GM19438 (cell line): ENCODE data around the gene MGME1.
"Not testable (repeated sequence)": the region's sequence is repeated elsewhere in the genome, so short reads cannot be mapped to it uniquely, and the experiment has no call there.

Experiments used
- ATAC-seq: cut with Tn5 transposase; IDR thresholded peaks from one replicate; pipeline ENCODE4 v1.9.1; 2021; ENCODE audit warnings: low read depth; ENCODE audit not compliant: unreplicated experiment

Gene MGME1

DNA sequence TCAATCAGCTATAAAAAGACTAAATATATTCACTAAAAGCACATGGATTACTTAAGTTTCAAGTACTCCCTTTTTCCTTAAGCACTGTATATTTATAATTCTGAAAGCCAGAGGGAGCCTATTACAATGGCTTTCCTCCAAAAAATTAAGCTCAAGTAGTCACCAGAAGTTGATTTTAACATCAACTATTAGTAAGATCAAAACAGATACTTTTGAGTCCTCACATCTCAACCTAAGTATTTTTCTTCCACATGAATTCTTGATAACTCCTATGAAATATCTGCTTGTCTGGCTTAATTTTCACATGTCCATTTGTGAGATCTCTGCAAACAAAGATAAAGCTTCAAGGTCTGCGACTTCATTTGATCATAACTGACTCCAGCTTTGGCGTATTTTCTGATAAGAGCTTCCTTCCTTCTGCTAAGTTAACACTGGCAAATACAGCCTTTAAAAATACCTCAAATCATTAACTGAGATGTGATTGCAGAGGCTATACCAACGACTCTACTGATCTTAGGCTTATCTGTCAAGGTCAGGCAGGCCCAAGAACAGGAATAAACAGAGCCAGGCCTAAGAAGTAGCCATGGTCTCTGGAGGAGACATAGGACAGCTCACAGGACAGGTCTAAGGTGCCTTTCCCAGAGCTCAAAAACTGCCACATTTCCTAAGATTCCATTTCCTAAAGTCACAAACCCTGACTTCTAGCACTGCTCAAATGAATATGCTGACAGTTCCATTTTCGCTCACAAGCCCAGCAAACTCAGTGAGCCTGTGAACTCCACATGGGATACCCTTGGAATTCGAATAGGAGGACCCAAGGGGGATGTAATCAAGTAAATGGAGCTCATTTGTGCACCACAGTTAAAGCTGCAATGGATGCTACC lies 10.2 kb upstream of the MGME1 start:
- ATAC-seq, result no peak

DNA sequence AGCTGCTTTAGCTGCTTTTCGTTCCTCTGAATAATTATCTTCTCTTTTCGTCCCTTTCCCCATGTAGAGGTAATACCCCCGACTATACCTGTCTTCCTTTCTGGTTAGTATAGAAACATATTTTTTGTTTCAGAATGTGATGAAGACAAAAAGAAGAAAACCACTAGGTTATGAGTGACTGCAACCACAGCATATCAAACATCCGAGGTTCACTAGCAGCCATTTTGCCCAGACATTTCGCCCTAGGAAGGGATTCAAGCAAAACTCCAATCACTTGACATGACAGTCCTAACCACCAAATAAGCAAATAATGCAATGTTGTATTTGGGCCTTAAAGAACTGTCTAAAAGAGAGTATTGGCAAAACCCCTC lies 9.6 kb upstream of the MGME1 start:
- ATAC-seq, result peak; percentile 22

DNA sequence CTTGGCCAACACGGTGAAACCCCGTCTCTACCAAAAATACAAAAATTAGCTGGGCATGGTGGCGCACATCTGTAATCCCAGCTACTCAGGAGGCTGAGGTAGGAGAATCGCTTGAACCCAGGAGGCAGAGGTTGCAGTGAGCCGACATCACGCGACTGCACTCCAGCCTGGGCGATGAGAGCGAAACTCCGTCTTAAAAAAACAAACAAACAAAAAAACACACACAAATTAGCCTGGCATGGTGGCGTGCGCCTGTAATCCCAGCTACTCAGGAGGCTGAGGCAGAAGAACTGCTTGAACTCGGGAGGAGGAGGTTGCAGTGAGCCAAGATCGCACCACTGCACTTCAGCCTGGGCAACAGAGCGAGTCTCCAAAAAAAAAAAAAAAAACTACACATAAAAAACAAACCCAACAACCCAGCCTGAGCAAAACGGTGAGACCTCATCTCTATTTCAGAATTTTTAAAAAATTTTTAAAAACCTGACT lies 8.4 kb upstream of the MGME1 start:
- ATAC-seq, result not testable (repeated sequence)

DNA sequence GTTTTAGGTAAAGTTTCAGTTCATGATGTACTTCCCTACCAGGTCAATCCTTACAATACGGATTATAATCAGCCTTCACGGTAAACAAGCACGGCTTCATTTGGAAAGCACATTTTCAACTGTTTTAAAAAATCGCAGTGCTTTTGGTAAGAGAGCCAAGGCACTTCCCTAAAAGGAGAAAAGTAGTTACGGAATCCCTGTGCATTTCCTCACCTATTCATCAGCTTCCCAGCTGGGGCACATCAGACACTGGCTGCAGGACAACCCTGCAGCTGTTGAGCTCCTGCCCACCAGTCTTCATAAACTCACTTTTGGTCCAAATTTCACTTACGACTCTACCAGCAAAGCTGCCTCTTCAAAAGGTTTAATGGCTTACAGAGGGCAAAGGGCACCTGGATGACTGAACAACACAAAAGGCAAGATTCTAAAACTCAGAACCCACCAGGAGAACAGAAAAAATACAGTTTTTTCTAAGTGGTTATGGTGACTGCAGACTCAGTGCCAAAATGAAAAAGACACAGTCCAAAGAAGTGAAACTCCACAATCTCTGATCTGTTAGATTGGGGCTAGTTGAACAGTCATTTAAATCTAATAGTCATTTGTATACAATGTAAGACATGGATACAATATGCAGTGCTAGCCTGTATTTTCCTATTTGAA lies 7.8 kb upstream of the MGME1 start:
- ATAC-seq, result no peak

DNA sequence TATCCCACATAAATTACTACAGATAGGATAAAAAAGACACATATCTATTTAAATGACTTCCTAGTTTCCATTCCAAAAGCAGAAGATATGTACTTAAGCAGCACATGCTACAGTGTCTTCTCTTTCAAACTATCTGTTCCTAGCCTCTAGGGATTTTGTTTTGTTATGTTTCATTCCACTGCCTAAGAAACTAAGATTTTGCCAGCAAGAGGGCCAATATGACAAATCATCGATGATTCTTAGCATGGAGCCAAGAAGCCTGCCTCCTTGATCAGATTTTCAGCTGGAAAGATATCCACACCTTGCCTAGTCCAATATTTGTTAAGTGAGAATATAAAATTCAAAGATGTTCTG lies 7.3 kb upstream of the MGME1 start:
- no peak for ATAC-seq

DNA sequence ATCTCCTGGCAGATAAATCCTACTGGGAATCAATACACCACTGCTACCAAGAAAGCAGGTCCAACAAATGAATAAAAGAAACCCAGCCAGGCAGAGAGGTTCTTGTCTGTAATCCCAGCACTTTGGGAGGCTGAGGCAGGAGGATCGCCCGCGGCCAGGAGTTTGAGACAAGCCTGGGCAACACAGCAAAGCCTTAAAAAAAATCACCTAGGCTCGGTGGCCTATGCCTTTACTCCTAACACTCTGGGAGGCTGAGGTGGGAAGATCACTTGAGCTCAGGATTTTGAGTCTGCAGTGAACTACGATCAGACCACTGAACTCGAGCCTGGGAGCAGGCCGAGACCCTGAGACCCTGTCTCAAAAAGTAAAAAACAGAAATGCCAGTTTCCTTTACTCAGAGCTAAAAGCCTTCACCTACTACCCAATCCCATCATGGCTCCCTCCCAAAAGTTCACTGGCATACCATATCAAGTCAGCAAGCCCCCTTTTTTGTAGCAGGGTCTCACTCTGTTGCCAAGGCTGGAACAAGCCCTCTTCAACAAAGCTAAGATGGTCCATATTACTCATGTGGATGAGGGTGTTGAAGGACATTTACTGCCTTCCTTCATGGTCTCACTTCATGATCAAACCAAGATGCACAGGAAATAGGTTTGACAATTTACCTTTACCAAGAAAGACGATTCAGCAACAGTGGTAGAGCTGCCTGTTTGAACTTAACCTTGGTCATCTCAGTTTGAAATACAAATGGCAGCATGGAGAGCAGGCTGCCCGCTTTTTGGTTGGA lies 5.5 kb upstream of the MGME1 start:
- no peak for ATAC-seq

DNA sequence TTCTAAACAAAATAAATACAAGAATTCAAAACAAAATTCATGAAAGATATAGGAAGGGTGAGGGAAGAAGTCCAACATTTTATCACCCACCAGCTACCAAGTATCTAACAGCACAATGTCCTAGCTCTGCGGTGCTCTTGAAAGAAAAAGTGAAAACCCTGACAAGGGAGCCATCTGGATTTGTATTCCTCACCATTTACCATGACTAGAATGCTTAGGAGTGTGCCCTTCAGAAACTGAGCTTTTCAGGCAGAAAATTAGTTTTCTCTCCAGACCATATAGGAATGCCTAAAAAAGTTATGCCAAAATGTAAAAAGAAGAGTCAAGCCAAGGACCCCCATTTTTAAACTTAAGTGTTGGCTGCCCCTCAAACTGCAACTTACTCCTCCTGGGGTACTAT lies 4.7 kb upstream of the MGME1 start:
- ATAC-seq, result no peak

DNA sequence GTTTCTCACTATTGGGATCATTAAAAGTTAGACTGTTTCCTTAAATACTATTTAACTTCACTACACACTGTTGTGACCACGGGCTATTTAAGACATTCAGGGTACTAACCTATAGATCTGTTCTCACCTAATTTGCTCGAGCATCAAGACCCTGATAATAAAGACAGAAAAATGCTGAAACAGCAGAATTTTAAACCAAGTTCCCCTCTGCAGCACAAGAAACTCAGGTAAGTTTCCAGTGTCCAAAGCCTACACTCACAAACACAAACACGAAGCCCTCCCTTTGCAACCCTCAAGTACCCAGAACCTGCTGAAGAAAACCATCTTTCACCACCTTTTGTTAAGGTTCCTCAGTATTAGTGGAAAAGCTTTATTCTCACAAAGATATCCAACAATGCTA lies 4.2 kb upstream of the MGME1 start:
- ATAC-seq, result no peak

DNA sequence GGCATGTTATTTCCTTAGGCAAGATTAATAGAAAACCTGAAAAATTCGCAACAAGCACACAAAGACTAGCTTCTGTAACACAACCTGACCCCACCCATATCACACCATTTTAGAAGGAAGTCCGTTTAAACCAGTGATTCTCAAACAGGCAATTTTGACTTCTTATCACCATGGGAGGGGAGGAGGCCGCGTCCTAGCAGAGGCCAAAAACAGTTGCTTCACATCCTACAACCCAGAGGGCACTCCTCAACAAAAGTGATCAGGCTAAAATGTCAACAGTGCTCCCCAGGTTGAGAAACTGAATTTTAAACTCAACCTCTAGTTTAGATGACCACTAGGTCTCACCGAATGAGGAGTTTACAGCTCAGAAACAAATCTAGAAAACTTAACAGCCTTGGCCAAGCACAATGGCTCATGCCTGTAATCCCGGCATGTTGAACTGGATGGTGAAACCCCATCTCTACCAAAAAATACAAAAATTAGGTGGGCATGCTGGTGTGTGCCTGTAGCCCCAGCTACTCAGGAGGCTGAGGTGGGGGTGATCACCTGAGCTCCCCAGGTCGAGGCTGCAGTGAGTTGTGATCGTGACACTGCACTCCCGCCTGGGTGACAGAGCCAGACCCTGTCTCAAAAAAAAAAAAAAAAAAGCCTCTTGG lies 3.6 kb upstream of the MGME1 start:
- no peak for ATAC-seq

DNA sequence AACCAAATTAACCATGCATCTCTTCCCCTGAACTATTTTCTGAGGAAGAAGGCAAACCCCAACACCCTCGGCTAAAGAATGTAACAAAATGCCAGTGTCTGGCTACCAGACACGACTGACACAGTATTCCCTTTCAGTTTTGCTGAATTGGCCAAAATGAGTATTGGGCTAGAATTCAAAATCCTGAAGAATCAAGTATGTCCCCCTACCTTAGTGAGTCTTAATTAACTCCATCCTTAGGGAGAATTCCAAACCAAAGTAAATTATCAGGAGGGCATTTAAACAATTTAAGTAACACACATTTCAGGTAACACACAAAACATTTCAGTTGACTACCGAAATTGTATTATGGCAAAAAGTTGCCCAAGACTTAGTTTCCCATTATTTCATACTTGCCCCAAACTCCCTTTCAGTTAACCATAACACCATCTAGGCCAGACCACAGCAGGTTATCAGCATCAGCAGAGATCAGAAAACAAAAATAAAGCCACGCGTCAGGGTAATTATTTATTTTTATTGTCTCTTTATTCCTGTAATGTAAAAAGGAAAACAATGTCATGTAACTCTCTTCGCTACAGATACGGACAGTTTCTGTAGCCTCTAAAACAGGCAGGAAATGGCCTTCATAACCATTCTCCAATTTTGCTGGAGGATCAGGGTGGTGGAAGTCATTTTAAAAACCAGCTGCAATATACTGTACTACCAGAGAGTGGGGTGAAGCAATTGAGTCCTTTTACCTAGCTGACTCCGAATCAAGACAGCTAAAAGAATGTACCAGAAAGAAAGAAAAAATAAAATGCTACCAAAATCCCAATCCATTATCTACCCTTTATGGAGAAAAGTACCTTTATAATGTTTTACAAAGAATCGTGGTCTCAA lies 2.1 kb upstream of the MGME1 start:
- ATAC-seq, result no peak

DNA sequence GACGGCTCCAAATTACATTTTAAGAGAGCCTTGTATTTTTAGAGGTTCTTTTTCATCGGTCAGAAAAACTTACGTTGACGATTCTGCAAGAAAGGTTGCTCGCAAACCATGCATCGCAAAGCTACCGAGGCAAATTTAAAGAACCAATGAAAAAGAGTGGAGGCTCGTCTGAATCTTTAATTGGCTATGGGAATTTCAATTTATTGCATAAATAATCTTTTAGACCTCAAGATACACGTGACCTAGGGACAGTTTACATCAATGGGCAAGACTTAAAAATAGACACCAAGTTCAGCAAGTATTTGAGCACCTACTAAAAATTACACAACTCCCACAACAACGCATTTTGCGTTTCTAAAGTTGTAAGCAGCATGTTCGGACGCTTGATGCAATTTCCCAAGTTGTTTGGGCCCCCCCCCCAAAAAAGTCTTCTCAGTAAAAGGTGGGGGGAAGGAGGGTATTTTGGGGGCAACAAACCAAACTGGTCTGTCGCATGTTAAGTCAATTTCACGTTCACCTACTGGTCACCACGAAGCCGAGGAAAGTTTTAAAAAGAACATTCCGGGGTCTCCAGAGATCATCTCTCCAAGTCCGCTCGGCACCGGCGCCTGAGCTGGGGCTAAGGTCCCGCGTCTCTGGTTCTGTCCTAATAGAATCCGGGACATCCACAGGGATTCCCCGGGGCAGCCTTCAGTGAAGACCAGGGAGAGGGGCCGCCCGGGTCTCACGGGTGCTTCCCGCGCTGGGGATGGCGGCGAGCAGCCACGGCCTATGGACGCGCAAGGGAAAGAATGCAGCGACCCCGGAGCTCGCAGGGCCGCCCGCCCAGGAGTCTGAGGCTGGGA lies 1.1 kb upstream of the MGME1 start:
- ATAC-seq, result peak; percentile 1

DNA sequence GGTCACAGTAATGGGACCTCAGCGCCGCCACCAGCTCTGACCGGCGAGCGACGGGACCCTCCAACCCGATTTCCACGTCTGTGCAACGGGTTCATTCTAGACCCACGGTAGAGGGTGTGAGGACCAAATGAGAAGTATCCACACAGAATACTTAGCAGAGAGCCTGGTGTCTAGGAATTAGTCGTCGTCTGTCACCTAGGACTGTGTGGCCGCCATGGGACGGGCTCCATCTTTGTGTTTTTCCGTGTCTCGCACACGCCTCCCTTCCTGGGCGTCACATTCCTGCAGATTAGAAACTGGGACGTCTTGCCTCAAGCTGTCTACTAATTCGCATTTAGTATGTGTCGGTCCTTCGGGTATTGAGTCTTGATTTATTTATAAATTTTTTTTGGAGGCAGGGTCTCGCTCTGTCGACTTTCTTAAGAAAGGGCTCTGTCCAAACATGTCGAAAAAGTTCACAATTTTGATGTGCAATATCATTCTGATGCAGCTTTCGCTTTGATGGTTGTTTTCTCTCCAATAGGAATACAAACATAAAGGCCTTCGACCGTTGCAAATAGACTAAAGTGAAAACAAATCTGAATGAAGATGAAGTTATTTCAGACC lies 563 bp downstream of the MGME1 start:
- ATAC-seq, result peak; percentile 6

DNA sequence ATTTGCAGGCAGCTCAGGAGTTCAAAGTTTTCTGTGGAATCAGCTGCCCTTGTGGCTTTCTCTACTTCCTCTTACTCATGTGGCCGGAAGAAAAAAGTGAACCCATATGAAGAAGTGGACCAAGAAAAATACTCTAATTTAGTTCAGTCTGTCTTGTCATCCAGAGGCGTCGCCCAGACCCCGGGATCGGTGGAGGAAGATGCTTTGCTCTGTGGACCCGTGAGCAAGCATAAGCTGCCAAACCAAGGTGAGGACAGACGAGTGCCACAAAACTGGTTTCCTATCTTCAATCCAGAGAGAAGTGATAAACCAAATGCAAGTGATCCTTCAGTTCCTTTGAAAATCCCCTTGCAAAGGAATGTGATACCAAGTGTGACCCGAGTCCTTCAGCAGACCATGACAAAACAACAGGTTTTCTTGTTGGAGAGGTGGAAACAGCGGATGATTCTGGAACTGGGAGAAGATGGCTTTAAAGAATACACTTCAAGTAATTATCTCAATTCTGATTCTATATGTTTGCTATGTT lies 1.1 kb downstream of the MGME1 start:
- ATAC-seq, result no peak

DNA sequence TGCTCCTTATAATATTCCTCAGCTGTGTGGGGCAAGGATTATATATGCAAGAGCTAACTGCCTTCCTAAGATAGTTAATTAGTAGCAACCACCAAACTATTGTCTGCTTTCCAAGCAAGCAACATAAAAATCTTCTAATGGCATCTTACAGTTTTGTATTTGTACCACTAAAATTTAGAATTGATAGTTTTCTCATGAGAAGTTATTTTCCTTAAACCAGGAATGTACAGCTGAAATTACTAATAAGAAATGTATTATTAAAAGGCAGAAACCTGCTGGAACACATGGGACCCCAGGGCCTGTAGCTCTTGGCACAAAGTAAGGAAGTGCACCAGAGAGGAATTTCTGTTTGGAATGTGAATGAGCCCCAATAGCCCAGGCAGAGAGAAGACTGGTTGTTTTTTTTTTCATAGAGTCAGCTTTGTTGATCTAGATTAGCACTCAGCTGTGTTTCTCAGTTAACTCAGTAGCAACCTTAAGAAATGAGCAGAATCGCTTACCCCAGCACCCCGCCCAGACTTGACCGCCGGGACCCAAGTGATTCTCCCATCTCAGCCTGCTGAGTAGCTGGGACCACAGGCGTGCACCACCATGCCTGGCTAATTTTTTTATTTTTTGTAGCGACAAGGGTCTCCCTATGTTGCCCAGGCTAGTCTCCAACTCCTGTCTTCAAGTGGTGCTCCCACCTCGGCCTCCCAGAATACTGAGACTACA lies 2.6 kb downstream of the MGME1 start:
- no peak for ATAC-seq

DNA sequence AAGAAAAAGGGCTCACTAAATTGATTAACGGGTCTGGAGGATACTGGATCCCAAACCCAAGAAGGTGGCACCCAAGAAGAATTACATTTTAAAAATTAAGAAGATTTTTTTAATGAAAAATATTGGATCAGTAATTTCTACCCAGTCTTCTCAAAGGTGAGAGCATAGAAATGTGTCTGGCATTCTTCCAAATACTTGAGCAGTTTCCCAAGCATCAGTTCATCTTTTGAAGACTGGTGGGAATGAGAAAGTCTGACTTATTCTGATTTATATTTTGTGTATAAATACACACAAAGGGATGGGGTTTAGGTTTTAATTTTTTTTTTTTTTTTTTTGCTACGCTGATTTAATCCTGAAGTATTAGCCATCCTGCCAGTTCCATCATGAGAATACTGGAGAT lies 3.3 kb downstream of the MGME1 start:
- ATAC-seq, result no peak

DNA sequence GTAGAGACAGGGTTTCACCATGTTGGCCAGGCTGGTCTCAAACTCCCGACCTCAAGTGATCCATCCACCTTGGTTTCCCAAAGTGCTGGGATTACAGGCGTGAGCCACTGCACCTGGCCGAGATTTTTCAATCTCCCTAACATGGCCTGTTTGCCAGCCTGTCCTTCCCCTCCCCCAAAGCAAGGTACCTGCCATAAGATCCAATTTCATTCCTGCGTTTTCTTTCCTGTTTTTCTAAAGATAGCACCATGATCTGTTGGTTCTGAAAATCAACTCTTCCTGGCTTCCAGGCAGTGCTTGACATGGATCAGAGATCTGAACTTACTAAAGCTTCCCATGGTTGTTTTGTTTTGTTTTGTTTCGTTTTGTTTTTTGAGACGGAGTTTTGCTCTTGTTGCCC lies 7.5 kb downstream of the MGME1 start:
- no peak for ATAC-seq

DNA sequence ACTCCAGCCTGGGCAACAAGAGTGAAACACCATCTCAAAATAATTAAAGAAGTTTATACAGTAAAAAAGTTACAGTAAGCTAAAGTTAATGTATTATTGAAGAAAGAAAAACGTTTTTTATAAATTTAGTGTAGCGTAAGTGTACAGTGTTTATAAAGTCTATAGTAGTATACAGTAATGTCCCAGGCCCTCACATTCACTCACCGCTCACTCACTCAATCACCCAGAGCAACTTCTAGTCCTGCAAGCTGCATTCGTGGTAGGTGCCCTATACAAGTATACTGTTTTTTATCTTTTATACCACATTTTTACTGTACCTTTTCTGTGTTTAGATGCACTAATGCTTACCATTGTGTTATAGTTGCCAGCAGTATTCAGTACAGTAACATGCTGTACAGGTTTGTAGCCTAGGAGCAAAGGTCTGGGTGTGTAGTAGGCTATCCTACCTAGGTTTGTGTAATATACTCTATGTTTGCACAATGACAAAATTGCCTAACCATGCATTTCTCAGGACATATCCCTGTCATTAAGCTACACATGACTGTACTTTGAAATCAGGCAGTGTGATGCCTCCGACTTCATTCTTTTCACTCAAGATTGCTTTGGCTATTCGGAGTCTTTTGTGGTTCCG lies 16.7 kb downstream of the MGME1 start:
- no peak for ATAC-seq
